Measurements from ENCODE around the gene METTL9. TPM values are rescaled to one million over a fixed set of nuclear protein-coding genes. Genes with fewer than 3 reads are reported as not detected.

Gene METTL9
- total and polyA plus RNA-seq, 8 donors: 34.4 to 879 (median 84.8) TPM

DNA sequence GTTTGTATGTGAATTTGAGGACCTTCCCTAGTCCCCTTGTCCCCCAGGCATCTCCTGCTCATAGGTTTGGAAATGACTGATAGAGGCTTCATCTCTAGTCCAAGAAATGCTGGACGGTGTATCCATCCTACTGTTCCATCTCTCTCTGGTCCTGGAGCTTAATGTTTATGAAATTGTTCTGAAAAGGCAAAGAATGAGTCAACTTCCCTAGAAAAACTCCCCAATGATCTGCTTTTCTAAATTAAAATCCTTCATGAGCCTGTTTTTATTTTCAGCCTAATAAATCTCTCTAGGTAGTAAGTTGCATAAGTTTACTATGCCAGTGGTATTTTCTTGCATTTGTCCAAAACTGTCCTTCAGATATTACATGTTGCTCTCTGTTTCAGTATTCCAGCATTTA, 55.1 kb downstream of the METTL9 start:
- no peak overlapping the region for H3K4me3 ChIP-seq
- peaks cover 0 to 36% (median 8%) of the 10 kb centered on the region in 4 donors for H3K4me1 ChIP-seq
- no peak for DNase-seq
- no peaks in the 10 kb centered on the region for H3K27me3 ChIP-seq
- H3K36me3 ChIP-seq: peaks cover 0 to 20% (median 17%) of the 10 kb centered on the region in 4 donors
- no peaks in the 10 kb centered on the region for H3K9me3 ChIP-seq
- WGBS, 5 donors: 71 to 91% (median 88%) methylated on average over 1 of the region's 1 CpG
- no peak overlapping the region for H3K27ac ChIP-seq
- TF ChIP-seq, protein P1, sequence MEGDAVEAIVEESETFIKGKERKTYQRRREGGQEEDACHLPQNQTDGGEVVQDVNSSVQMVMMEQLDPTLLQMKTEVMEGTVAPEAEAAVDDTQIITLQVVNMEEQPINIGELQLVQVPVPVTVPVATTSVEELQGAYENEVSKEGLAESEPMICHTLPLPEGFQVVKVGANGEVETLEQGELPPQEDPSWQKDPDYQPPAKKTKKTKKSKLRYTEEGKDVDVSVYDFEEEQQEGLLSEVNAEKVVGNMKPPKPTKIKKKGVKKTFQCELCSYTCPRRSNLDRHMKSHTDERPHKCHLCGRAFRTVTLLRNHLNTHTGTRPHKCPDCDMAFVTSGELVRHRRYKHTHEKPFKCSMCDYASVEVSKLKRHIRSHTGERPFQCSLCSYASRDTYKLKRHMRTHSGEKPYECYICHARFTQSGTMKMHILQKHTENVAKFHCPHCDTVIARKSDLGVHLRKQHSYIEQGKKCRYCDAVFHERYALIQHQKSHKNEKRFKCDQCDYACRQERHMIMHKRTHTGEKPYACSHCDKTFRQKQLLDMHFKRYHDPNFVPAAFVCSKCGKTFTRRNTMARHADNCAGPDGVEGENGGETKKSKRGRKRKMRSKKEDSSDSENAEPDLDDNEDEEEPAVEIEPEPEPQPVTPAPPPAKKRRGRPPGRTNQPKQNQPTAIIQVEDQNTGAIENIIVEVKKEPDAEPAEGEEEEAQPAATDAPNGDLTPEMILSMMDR (IDR thresholded peaks at IDR 0.05): no peak
- TF ChIP-seq POLR2A (IDR thresholded peaks at IDR 0.05) (no peak), EP300 (IDR thresholded peaks at IDR 0.05) (no peak), POLR2AphosphoS5 (IDR thresholded peaks at IDR 0.05) (no peak)
- intact Hi-C loops (cut with DNase I; ENCODE audit: low total_unique reads): no loop called here

DNA sequence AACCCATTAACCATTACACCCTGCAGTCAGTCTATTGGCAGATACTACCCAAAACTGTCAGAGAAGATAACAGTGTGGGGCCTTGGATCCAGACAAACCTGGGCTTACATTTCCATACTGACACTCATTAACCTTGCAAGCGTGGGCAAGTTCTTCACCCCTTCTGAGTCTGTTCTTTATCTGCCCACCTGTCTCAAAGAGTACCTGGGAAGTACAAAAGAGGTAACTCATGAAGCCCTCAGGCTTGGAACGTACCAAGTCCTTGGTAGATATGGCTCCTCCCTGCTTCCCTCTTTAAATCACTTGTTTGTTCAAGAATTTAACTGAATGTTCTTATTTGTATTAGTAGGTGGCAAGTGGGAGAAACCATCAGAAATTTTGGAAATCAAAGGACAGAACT, 55.5 kb downstream of the METTL9 start:
- 51 to 82% (median 73%) methylated on average over 2 of the region's 2 CpGs for WGBS, 5 donors

DNA sequence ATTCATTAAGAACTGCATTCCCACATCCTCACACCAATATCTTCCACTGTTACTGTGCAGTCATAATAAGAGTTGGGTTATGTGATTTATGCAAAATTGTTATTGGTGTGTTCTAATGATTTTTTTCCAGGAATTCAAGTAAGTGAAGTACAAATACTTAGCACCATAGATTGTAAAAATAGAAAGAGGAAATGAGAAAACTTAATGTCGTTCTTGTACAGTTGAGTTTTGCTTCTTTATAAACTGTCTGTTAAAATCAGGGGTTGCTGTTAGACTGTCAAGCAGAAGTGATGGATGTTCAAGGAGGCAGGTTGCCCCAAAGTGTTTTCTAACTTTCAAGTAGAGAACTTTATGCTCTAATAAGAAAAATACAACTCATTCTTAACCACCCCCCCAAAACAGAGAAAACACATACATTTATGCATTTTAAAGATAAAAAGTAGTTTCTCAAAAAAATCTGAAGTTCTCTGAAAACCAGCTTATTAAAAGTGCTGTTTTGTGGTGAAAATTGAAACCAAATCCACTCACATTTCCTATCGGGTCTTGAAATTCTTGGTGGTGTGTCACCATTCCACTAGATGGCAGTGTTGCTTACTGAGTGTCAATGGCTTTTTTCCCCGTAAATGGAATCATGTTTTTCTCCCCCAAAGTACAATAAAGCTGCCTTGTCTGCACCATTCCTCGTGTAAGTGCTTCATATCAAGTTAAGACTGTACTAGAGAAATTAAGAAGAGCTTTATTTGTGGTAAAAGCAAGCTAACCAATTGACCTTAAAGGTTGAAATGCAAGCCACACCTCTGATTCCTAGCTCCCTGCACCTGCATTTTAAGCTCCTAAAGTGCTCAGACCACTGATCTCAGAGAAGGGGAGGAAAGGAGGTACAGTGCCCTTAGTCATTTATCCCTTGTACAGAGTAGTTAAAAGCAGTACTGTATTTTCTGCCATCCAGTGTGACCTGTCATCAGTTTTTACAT, 57.7 kb downstream of the METTL9 start:
- Histone ChIP-seq H3K27ac (peak overlapping the region in 1 of 5 donors; percentile 20), H3K4me1 (peaks cover 0 to 29% (median 8%) of the 10 kb centered on the region in 4 donors), H3K9me3 (no peaks in the 10 kb centered on the region), H3K27me3 (no peaks in the 10 kb centered on the region), H3K36me3 (peaks cover 0 to 20% (median 17%) of the 10 kb centered on the region in 4 donors), H3K4me3 (no peak overlapping the region)
- DNase-seq: peak in 1 of 2 donors; percentile 77
- TF ChIP-seq EP300 (IDR thresholded peaks at IDR 0.05) (no peak), POLR2A (IDR thresholded peaks at IDR 0.05) (no peak), POLR2AphosphoS5 (IDR thresholded peaks at IDR 0.05) (no peak)
- TF ChIP-seq, protein P1 (IDR thresholded peaks at IDR 0.05): peak in 5 of 7 experiments; percentile 50 to 78 (median 69)
- 10 to 16% (median 13%) methylated on average over 4 of the region's 4 CpGs for WGBS, 5 donors
- intact Hi-C loops (cut with DNase I; ENCODE audit: low total_unique reads): no loop called here

More for the DNA sequence above, 55.5 kb downstream of the METTL9 start:
- Histone ChIP-seq H3K9me3 (no peaks in the 10 kb centered on the region), H3K4me3 (no peak overlapping the region), H3K36me3 (peaks cover 0 to 20% (median 17%) of the 10 kb centered on the region in 4 donors), H3K27me3 (no peaks in the 10 kb centered on the region), H3K27ac (no peak overlapping the region), H3K4me1 (peaks cover 0 to 32% (median 8%) of the 10 kb centered on the region in 4 donors)
- TF ChIP-seq POLR2A (IDR thresholded peaks at IDR 0.05) (no peak), POLR2AphosphoS5 (IDR thresholded peaks at IDR 0.05) (no peak), EP300 (IDR thresholded peaks at IDR 0.05) (no peak)
- TF ChIP-seq, protein P1 (IDR thresholded peaks at IDR 0.05): no peak
- no peak for DNase-seq
- intact Hi-C loops (cut with DNase I; ENCODE audit: low total_unique reads): no loop called here

DNA sequence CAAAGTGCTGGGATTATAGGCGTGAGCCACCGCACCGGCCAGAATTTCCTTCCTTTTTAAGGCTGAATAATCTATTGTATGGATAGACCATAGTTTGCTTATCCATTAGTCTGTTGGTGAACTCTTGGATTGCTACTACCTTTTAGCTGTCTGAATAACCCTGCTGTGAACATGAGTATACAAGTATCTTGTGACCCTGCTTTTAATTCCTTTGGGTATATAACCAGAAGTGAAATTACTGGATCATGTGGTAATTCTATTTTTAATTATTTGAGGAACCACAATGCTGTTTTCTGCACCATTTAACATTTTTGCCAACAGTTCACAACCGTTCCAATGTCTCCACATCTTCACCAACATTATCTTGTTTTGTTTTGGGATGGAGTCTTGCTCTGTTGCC, 59.7 kb downstream of the METTL9 start:
- TF ChIP-seq POLR2A (IDR thresholded peaks at IDR 0.05) (no peak), POLR2AphosphoS5 (IDR thresholded peaks at IDR 0.05) (no peak)
- TF ChIP-seq, protein P1 (IDR thresholded peaks at IDR 0.05): no peak
- no peak overlapping the region for H3K27ac ChIP-seq
- 89 to 94% (median 93%) methylated on average over 4 of the region's 4 CpGs for WGBS, 5 donors

More for the DNA sequence above, 59.7 kb downstream of the METTL9 start:
- Histone ChIP-seq H3K27me3 (peaks cover 0 to 12% (median 6%) of the 10 kb centered on the region in 3 donors), H3K4me1 (peaks cover 3 to 27% (median 14%) of the 10 kb centered on the region in 4 donors), H3K36me3 (peaks cover 0 to 20% (median 17%) of the 10 kb centered on the region in 4 donors), H3K9me3 (no peaks in the 10 kb centered on the region), H3K4me3 (no peak overlapping the region)
- no peak for DNase-seq
- intact Hi-C loops (cut with DNase I; ENCODE audit: low total_unique reads): no loop called here

Data from stomach (tissue), 9 donors.